ENCODE results near the gene CBX1. TPM values are rescaled to one million over a fixed set of nuclear protein-coding genes. Genes with fewer than 3 reads are reported as not detected.
"Not testable (repeated sequence)": the region's sequence is repeated elsewhere in the genome, so short reads cannot be mapped to it uniquely, and the experiment has no call there.

CBX1 gene
- total and polyA plus RNA-seq, 7 donors: 26.8 to 37.4 (median 32.8) TPM

DNA sequence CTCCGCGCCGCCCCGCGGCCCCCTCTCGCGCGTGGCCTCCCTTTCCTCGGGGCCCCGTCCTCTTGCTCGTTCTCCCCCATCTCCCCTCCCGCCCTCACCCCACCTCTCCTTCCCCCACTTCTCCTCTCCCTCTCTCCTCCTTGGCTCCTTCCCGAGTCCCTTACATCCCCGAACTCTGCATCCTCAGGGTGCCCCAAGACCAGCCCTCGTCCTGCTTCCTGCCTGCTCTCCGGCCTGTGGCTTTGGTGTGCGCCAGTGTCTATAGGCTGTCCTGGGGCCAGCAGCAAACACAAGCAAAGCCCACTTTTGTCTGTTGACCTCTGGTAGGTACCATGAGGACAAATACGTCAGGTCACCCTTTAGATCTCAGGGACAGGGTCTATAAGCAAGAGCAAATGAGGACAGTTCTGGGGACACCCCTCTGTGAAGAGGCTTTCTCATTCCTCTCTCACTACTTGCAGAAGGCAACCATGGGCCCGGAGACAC lies 63.4 kb downstream of the CBX1 start:
- intact Hi-C loops (cut with DNase I): loop anchor here (1.0 kb wide), 1 partner anchor 36 kb away; no protein-coding TSS in a partner anchor

DNA sequence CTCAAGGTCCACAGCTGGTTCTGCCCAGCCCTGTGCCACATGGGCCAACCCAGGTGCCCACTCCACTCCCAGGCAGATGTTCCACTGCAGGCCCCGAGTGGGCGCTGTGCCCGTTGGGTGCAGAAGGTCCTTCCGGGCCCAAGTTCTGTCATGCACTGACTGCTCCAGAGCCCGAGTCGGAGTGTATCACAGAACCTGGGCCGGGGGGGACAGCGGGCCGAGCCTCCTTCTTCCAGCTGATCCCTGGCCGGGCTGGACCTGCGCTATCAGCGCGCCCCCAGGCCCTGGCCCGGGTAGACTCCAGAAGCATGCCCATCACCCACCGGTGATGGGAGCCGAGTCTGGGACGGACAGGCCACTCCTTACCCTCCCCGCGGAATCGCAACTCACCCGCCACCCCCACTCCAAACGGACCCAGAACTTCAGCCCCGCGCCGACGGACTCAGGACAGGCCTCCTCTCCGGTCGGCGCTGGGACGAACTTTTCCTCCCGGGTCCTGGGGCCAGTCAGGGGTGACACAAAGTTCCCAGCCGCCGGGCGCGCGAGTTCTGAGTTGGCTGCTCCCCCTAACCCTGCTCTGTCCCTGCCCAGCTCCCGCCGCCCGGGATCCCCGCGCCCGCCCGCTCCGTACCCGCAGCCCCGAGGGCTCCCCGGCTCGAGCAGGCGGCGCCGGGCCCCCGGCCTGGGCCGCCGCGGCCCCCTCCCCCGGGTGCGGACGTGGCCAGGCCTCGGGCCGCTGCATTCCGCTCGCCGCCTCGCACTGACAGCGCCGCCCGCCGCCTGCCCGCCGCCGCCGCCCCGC lies 64.0 kb downstream of the CBX1 start, which contains the start of gene COPZ2:
Gene COPZ2 (minus strand): TSS at position 762 of the 802 bp plus-strand sequence. CDS start 20 bp downstream, at position 742.
- Histone ChIP-seq H3K27me3 (no peaks in the 10 kb centered on the region), H3K27ac (peak within 1 kb of the TSS; percentile 81 to 85 (median 84)), H3K4me3 (peak within 1 kb of the TSS; percentile 54 to 76 (median 70)), H3K9me3 (no peaks in the 10 kb centered on the region), H3K4me1 (peaks cover 0 to 16% (median 12%) of the 10 kb centered on the region in 4 donors), H3K36me3 (peaks cover 0 to 6% (median 0%) of the 10 kb centered on the region in 4 donors)
- intact Hi-C loops (cut with DNase I): loop anchor here (1.0 kb wide), 1 partner anchor 37 kb away; no protein-coding TSS in a partner anchor
- TF ChIP-seq, protein P1, sequence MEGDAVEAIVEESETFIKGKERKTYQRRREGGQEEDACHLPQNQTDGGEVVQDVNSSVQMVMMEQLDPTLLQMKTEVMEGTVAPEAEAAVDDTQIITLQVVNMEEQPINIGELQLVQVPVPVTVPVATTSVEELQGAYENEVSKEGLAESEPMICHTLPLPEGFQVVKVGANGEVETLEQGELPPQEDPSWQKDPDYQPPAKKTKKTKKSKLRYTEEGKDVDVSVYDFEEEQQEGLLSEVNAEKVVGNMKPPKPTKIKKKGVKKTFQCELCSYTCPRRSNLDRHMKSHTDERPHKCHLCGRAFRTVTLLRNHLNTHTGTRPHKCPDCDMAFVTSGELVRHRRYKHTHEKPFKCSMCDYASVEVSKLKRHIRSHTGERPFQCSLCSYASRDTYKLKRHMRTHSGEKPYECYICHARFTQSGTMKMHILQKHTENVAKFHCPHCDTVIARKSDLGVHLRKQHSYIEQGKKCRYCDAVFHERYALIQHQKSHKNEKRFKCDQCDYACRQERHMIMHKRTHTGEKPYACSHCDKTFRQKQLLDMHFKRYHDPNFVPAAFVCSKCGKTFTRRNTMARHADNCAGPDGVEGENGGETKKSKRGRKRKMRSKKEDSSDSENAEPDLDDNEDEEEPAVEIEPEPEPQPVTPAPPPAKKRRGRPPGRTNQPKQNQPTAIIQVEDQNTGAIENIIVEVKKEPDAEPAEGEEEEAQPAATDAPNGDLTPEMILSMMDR (IDR thresholded peaks at IDR 0.05): peak in 2 of 4 experiments; percentile 53 to 54
- TF ChIP-seq POLR2A (IDR thresholded peaks at IDR 0.05): no peak
- peak in 3 of 4 donors; percentile 37 to 64 (median 43) for TF ChIP-seq POLR2AphosphoS5 (IDR thresholded peaks at IDR 0.05)
- TF ChIP-seq EP300 (IDR thresholded peaks at IDR 0.05): no peak
- DNase-seq: peak; percentile 87
- WGBS, 2 donors: 1 to 3% methylated on average over 73 of the region's 73 CpGs

More for the DNA sequence above, 63.4 kb downstream of the CBX1 start:
- 8 to 10% methylated on average over 19 of the region's 19 CpGs for WGBS, 2 donors
- TF ChIP-seq, protein P1 (IDR thresholded peaks at IDR 0.05): no peak
- TF ChIP-seq EP300 (IDR thresholded peaks at IDR 0.05) (no peak), POLR2A (IDR thresholded peaks at IDR 0.05) (no peak), POLR2AphosphoS5 (IDR thresholded peaks at IDR 0.05) (no peak)
- H3K27me3 ChIP-seq: no peaks in the 10 kb centered on the region
- no peaks in the 10 kb centered on the region for H3K9me3 ChIP-seq
- H3K36me3 ChIP-seq: peaks cover 0 to 6% (median 0%) of the 10 kb centered on the region in 4 donors
- H3K4me1 ChIP-seq: peaks cover 0 to 16% (median 12%) of the 10 kb centered on the region in 4 donors
- H3K4me3 ChIP-seq: peak overlapping the region; percentile 25 to 76 (median 70)
- DNase-seq: no peak
- peak overlapping the region; percentile 81 to 85 (median 84) for H3K27ac ChIP-seq

DNA sequence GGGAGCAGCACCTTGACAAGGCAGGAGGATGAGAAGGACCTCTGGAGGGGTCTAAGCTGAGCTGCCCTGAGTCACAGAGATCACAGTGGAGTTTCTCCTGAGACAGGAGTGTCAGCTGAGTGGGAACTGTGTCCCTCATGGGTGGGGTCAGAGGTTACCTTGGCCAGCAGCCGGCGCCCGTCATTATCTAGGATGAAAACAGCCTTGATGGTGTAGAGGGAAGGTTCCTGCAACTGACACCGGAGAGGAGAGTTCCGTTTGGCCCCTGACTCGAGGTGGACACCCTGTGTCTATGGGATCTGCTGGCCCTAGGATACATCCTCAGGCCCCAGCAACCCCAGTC lies 64.6 kb downstream of the CBX1 start:
- no peak for TF ChIP-seq EP300 (IDR thresholded peaks at IDR 0.05)
- no peak for TF ChIP-seq POLR2A (IDR thresholded peaks at IDR 0.05)
- TF ChIP-seq, protein P1 (IDR thresholded peaks at IDR 0.05): no peak
- TF ChIP-seq POLR2AphosphoS5 (IDR thresholded peaks at IDR 0.05): no peak
- intact Hi-C loops (cut with DNase I): loop anchor here (1.0 kb wide), 1 partner anchor 38 kb away; no protein-coding TSS in a partner anchor
- Histone ChIP-seq H3K27ac (peak overlapping the region; percentile 81 to 85 (median 84)), H3K27me3 (no peaks in the 10 kb centered on the region), H3K9me3 (no peaks in the 10 kb centered on the region), H3K4me1 (peaks cover 0 to 16% (median 12%) of the 10 kb centered on the region in 4 donors), H3K36me3 (peaks cover 0 to 6% (median 0%) of the 10 kb centered on the region in 4 donors), H3K4me3 (peak overlapping the region; percentile 54 to 76 (median 70))
- 21 to 62% methylated on average over 6 of the region's 6 CpGs for WGBS, 2 donors
- DNase-seq: no peak

DNA sequence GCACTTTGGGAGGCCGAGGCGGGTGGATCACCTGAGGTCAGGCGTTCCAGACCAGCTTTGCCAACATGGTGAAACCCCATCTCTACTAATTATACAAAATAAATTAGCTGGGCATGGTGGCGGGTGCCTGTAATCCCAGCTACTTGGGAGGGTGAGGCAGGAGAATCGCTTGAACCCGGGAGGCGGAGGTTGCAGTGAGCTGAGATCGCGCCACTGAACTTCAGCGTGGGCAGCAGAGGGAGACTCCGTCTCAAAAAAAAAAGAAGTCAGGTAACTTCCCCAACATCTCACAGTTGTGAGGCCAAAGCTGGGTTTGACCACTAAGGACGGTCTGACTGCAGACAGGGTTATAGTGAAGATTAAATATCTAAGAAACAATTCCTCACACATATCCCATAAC lies 66.5 kb downstream of the CBX1 start:
- DNase-seq; H3K4me3 ChIP-seq; intact Hi-C loops (cut with DNase I); H3K27me3 ChIP-seq; H3K36me3 ChIP-seq; H3K27ac ChIP-seq; H3K9me3 ChIP-seq: not testable (repeated sequence)
- 84 to 86% methylated on average over 12 of the region's 12 CpGs for WGBS, 2 donors
- H3K4me1 ChIP-seq: peaks cover 0 to 21% (median 18%) of the 10 kb centered on the region in 4 donors

DNA sequence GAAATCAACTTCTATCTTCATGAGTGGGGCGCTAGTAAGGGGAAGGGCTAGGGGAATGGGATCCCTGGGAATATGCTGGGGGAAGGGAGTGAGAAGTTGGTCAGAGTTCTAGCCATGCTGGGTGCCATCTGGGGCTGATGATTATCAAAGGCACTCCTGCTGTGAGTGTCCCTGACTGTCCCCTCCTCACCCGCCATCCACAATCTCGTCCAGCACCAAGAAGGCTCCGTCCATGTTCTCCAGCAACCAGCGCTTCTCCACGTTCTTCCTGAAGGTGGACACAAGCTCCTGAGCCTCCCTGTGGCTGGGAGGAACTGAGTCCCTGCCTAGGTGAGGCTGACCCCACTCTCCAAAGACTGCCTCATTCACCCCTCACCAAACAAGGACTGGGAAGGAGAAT lies 69.3 kb downstream of the CBX1 start:
- Histone ChIP-seq H3K9me3 (no peaks in the 10 kb centered on the region), H3K4me3 (no peak overlapping the region), H3K36me3 (peaks cover 0 to 6% (median 0%) of the 10 kb centered on the region in 4 donors), H3K4me1 (peaks cover 0 to 16% (median 11%) of the 10 kb centered on the region in 4 donors), H3K27me3 (no peaks in the 10 kb centered on the region), H3K27ac (no peak overlapping the region)
- no peak for DNase-seq
- no peak for TF ChIP-seq POLR2AphosphoS5 (IDR thresholded peaks at IDR 0.05)
- TF ChIP-seq EP300 (IDR thresholded peaks at IDR 0.05): no peak
- TF ChIP-seq POLR2A (IDR thresholded peaks at IDR 0.05): no peak
- TF ChIP-seq, protein P1 (IDR thresholded peaks at IDR 0.05): no peak
- intact Hi-C loops (cut with DNase I): no loop called here
- 86% methylated on average over 6 of the region's 6 CpGs for WGBS, 2 donors
